Placental pericyte (primary cell): ENCODE data around the gene CST2. TPM values are rescaled to one million over a fixed set of nuclear protein-coding genes. Genes with fewer than 3 reads are reported as not detected.

ENCODE experiments used
- total RNA-seq: library from RNA; depleted of rRNA; stranded (reverse); fragments of >200 nt; gene quantifications from 2 replicates; pipeline ENCODE4 v1.2.3, GENCODE V29; 2012

The CST2 gene, protein sequence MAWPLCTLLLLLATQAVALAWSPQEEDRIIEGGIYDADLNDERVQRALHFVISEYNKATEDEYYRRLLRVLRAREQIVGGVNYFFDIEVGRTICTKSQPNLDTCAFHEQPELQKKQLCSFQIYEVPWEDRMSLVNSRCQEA
- 0.57 TPM in 1 of 2 replicates, not detected in the other for total RNA-seq

DNA sequence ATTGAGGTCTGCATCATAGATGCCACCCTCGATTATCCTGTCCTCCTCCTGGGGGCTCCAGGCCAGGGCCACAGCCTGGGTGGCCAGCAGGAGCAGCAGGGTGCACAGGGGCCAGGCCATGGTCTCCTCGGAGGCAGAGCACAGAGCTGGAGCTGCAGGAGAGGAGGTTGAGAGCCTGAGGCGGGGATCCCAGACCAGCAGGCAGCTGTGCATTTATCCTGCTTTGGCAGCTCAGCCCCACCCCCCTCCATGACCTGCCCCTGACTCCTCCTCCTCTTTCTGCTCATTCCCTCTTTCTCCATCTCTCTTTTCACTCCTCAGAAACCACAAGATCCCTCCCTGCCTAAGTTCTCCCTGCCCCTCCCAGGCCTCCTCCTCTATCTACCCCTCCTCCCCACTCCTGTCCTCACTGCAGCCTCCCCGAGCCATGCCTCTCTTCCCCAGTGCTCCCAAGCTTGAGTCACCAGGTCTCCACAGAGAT, at the start of gene CST2:
Gene CST2 (minus strand): TSS at position 189 of the 481 bp plus-strand sequence. CDS start 69 bp downstream, at position 120.

Other genes starting within 250 kb of the CST2 start
- not detected in 2 replicates for gene CST9, start 220.8 kb downstream of the CST2 start, total RNA-seq
- gene CST3, start 188.8 kb downstream of the CST2 start, total RNA-seq: 191 and 236 TPM in 2 replicates
- 10.7 TPM in 1 of 2 replicates, not detected in the other for gene CST4, start 137.7 kb downstream of the CST2 start, total RNA-seq
- 2.0 and 75.0 TPM in 2 replicates for gene CST1, start 75.8 kb downstream of the CST2 start, total RNA-seq
- not detected in 2 replicates for gene CST5, start 53.0 kb upstream of the CST2 start, total RNA-seq
- not detected in 2 replicates for gene GGTLC1, start 162.1 kb upstream of the CST2 start, total RNA-seq